Placental epithelial cell (primary cell): ENCODE measurements around the gene PSMC3IP. TPM values are rescaled to one million over a fixed set of nuclear protein-coding genes. Genes with fewer than 3 reads are reported as not detected.

ENCODE experiments used
- total RNA-seq: library from RNA; depleted of rRNA; stranded (reverse); fragments of >200 nt; gene quantifications from 2 replicates; pipeline ENCODE4 v1.2.3, GENCODE V29; 2012

The PSMC3IP gene, protein sequence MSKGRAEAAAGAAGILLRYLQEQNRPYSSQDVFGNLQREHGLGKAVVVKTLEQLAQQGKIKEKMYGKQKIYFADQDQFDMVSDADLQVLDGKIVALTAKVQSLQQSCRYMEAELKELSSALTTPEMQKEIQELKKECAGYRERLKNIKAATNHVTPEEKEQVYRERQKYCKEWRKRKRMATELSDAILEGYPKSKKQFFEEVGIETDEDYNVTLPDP
- total RNA-seq, result 2.3 and 4.3 TPM in 2 replicates

DNA sequence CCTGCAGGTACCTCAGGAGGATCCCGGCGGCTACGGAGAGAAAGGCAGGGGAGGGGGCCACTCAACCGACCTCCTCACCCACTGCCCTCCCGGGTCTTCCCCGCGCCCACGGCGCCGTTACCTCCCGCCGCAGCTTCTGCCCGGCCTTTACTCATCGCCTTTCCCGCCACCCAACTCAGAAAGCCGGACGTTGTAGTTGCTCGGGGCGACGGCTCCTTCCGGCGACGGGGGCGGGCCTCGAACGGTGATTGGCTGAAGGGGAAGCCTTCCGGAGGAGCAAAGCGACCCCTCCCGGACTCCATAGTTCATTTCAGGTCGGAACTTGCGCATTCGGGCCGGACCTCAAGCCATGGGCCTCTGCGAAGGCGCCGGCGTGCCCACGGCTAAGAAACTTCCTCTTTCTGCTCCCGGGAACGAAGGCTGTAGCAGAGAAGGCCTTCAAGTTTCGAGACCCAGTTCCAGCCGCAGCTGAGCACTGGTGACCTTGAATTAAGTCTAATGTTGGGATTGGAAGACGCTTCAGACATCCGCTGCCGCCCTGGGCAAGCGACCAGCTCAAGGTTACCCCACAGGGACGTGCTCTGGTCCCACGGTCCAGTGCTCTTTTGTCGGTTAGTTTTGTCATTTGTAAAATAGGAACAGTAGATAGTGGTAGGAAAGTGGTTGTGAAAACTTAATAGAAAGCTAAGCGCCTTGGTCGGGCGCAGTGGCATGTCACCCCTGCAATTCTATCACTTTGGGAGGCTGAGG is at the start of gene PSMC3IP:
Gene PSMC3IP, minus strand, starts transcription at position 198 of the 750 bp plus-strand sequence. Its CDS starts 43 bp downstream, at position 155.

DNA sequence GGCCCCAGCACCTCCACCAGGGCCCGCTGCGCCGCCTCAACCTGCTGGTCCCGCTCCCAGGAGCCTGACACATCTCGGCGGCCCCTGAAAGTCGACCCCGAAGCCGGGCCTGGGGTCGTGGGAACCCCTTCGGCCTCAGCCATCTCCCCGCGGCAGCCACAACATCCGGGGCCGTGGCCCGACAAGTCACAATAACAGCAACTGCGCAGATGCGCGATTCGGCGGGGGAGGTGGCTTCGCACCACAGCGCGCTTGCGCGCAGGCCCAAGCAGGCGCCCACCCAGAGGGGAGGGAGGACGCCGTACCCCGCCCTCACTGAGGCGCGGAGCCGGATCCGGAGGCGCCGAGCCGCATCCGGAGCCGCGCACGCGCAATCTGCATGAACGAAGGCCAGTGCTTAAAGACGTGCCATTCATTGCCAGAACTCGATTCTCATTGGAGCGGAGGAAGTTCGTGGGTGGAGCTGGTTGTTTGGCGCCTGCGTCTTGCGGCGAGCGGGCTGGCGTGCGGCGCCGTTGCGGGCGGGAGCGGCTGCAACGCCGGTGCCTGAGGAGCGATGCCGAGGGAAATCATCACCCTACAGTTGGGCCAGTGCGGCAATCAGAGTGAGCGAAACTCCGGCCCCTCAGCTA is 31.8 kb upstream of the PSMC3IP start, which contains the start of the genes RETREG3 and TUBG1:
Gene RETREG3, minus strand, starts transcription at position 193 of the 632 bp plus-strand sequence. Its CDS starts 50 bp downstream, at position 143.
Gene TUBG1, plus strand, starts transcription at position 502 of the 632 bp plus-strand sequence. Its CDS starts 55 bp downstream, at position 557.

GRCh38 chr17:42566883-42567573 is 10.5 kb downstream of the PSMC3IP start, which contains the start of gene MLX:
TSS of gene MLX (plus strand) at chr17:42567100. CDS start at chr17:42567125, 25 bp downstream.

GRCh38 chr17:42561897-42562387 is 15.6 kb downstream of the PSMC3IP start, which contains the start of gene COASY:
TSS of gene COASY (plus strand) at chr17:42562148. CDS start at chr17:42562623, 475 bp downstream.

GRCh38 chr17:42552736-42553135 is 24.8 kb downstream of the PSMC3IP start, which contains the start of gene HSD17B1:
TSS of gene HSD17B1 (plus strand) at chr17:42552923. CDS start at chr17:42552934, 11 bp downstream.

GRCh38 chr17:42536048-42536371 is 41.5 kb downstream of the PSMC3IP start, which contains the start of gene NAGLU:
TSS of gene NAGLU (plus strand) at chr17:42536241. CDS start at chr17:42536273, 32 bp downstream.

Other genes with a start within 250 kb of the PSMC3IP start
- gene STAT3, start 189.3 kb downstream of the PSMC3IP start, total RNA-seq, result 52.6 and 56.1 TPM in 2 replicates
- 218 and 464 TPM in 2 replicates for gene CAVIN1, start 154.5 kb downstream of the PSMC3IP start, total RNA-seq
- gene ATP6V0A1, start 118.9 kb downstream of the PSMC3IP start, total RNA-seq, result 49.5 and 67.9 TPM in 2 replicates
- 34.2 and 34.9 TPM in 2 replicates for gene NAGLU, start 41.5 kb downstream of the PSMC3IP start, total RNA-seq
- 3.1 and 5.5 TPM in 2 replicates for gene HSD17B1, start 24.8 kb downstream of the PSMC3IP start, total RNA-seq
- gene COASY, start 15.6 kb downstream of the PSMC3IP start, total RNA-seq, result 20.4 and 27.2 TPM in 2 replicates
- 20.0 and 33.5 TPM in 2 replicates for gene MLX, start 10.6 kb downstream of the PSMC3IP start, total RNA-seq
- gene RETREG3, start 31.6 kb upstream of the PSMC3IP start, total RNA-seq, result 79.7 and 106 TPM in 2 replicates
- gene TUBG1, start 32.0 kb upstream of the PSMC3IP start, total RNA-seq, result 12.6 and 40.2 TPM in 2 replicates
- gene TUBG2, start 81.6 kb upstream of the PSMC3IP start, total RNA-seq, result 13.0 and 15.7 TPM in 2 replicates
- gene PLEKHH3, start 99.3 kb upstream of the PSMC3IP start, total RNA-seq, result 18.1 and 29.1 TPM in 2 replicates
- 0.54 and 0.79 TPM in 2 replicates for gene CCR10, start 104.1 kb upstream of the PSMC3IP start, total RNA-seq
- 0.87 and 3.1 TPM in 2 replicates for gene CNTNAP1, start 104.8 kb upstream of the PSMC3IP start, total RNA-seq
- gene EZH1, start 167.3 kb upstream of the PSMC3IP start, total RNA-seq, result 11.4 and 16.9 TPM in 2 replicates
- gene RAMP2, start 183.5 kb upstream of the PSMC3IP start, total RNA-seq, result 0.79 TPM in 1 of 2 replicates, not detected in the other
- 58.5 and 77.0 TPM in 2 replicates for gene VPS25, start 195.7 kb upstream of the PSMC3IP start, total RNA-seq
- gene WNK4, start 202.9 kb upstream of the PSMC3IP start, total RNA-seq, result 0.33 and 0.39 TPM in 2 replicates
- gene COA3, start 221.0 kb upstream of the PSMC3IP start, total RNA-seq, result 55.4 and 63.7 TPM in 2 replicates
- gene CNTD1, start 221.1 kb upstream of the PSMC3IP start, total RNA-seq, result 0.79 TPM in 1 of 2 replicates, not detected in the other
- 71.1 and 81.1 TPM in 2 replicates for gene BECN1, start 246.6 kb upstream of the PSMC3IP start, total RNA-seq